NCI-H82 treated with DMSO at 0.1 percent for 48 hours (cell line): ENCODE data around the gene ING5.
"Not testable (repeated sequence)": the region's sequence is repeated elsewhere in the genome, so short reads cannot be mapped to it uniquely, and the experiment has no call there.

ENCODE experiments used
- DNase-seq: peaks from one replicate; lab custom pipeline; 2025; ENCODE audit not compliant: unreplicated experiment; lab: John Stamatoyannopoulos, UW

ING5 gene

DNA sequence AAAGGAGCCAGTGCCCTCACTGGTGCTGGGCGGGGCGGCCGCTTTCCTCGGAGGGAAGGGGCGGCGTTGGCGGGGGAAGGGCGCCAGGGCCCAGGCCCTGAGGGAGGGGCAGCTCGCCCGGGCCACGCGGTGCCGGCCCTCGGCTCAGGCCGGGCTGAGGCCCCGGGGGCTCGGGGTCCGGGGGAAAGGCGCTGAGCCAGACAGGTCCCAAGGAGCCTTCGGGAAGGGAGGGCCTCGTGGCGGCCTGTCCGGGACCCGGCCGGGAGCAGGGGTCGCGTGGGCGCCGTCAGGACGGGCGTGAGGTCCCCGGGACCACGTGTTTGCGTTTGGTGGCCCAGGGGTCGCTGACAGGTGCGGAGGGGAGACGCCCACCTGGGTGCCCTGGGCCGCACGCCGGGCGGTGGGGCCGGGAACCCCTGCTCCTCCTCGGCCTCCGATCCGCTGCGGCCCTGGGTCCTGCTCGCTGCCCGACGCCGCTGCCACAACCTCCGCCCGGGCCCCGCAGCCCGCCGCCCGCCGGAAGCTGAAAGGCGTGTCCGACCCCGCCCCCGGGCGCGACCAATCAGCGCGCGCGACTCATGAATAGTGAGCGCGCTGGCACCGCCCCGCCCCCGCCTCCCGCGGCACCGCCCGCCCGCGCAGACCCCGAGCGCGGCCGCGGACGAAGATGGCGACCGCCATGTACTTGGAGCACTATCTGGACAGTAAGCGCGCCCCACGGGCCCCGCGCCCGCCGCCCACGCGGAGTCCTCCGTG is at the start of gene ING5:
Gene ING5 (plus strand): TSS at position 641 of the 756 bp plus-strand sequence. CDS start 27 bp downstream, at position 668.
- DNase-seq = peak; percentile 82

DNA sequence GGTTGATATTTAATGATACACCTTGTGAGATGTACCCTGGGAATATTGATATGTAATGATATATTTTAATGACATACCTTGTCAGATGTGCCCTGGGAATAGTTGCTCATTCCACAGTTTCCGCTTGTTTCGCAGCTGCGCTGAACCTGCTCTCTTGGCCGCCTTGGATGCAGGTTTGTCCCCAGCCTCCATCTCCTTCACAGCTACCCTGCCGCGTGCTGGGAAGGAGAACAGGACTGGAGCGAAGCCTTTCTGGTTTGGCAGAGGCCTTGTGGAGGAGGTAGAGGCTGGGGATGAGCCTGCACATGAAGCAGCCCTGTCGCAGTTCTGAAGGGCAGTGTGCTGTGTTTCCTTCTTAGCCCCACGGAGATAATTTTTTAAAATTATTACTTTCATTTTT is 49.7 kb upstream of the ING5 start:
- DNase-seq = no peak

DNA sequence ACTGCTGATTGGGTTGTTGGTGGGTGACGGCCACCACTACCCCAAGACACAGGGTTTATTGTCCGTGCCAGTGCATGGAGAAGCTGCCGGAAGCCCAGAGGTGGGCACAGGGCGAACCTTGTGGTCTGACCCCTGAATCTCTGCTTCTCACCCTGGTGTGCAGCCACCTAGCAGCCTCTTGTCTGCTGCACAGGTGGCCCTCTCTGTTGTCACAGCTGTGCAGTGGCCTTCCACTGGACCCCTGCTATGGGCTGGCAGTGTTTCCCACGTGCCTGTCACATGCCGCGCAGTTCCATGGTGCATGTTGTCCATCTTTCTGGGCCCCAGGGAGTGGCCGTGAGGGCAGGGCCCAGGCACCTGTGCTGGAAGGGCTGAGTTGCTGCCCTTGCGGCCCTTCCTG is 49.1 kb upstream of the ING5 start:
- DNase-seq = no peak

DNA sequence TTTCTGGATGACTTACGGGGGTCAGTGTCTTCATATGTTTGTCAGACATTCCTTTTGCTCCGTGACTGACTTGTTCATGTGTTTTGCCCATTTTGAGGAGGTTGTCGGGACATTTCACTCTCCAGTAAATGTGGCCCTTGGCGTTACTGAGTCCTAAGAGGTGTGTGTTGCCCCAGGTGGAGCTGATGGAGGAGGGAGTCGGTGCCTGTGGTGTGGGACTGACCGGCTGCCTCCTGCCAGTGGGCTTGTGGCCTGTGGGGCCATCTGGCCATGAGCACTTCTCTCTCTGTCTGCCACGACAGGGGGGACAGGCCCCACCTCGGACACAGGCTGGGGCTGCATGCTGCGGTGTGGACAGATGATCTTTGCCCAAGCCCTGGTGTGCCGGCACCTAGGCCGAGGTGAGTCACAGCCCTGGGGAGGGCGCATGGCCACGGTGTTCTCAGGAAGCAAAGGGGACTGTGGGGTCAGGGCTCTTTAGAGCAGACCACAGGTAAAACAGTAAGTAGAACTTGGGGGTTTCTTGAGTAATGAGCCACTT is 48.6 kb upstream of the ING5 start:
- DNase-seq = no peak

DNA sequence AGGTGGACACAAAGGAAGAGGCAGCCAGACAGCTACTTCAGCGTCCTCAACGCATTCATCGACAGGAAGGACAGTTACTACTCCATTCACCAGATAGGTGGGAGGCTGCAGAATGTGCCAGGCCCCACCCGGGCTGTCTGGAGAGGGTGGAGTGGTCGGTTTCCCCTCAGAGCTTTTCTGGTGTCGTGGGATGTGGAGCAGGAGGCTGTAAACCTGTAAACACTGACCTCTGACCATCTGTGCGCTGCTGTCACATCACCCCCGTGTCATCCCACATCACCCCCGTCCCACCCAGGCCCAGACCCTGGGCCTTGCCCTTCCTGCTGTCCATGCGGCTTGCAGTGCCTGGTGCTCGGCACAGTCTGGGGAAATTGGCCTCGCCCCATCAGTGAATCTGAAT is 47.3 kb upstream of the ING5 start:
- DNase-seq = no peak

DNA sequence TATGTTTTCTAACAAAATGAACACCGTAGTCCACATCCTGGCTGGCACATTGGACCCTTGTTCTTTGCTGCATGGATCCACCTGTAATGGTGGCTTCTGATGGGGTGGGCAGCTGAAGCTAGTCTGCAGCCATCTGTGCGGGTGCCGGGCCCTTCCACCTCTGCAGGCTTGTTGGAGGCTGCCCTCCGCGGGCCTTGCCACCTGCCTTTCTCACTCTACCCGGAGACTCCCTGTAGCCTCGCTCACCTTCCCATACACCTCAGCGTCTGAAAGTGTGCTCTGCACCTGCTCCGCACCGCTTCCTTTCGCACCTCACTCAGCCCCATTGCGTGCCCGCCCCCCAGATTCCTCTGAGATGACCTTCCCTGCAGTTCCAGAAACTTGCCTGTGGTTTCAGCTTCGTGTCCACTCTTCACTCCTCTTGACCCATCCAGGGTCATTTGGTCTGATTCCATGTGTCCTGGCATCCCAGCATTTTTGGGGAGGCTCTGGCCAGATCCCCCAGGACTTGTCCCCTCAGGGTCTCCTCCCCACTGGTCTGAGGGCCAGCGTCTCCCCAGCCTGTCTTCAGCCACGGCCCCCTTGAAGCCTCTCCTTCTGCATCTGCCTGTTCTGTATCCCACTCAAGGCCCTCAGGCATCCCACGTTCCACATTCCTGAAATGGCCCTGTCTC is 46.2 kb upstream of the ING5 start:
- DNase-seq = no peak

DNA sequence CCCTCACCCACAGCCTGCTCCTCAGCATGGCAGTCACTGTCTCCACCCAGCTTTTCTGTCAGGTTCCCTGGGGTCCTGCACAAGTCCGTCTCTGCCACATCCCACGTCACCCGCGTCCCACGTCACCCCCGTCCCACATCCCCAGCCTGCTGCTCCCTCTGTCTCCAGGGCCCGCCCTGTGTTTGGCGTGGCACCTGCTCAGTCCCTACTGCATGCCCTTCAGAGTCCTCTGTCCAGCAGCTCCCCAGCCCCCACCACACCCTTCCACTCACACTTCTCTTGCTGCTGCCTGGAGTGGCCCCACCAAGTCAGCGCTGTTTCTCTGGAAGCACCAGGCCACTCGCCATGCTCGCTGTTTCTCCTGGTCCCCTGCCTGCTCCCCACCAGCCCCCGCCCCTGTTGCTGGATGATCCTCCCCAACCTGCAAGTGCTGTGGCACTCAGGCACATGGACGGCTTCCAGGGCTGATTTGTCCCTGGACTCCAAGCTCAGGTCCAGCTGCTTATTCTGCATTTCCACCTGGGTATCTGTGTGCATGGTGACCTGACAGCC is 45.6 kb upstream of the ING5 start:
- no peak for DNase-seq

DNA sequence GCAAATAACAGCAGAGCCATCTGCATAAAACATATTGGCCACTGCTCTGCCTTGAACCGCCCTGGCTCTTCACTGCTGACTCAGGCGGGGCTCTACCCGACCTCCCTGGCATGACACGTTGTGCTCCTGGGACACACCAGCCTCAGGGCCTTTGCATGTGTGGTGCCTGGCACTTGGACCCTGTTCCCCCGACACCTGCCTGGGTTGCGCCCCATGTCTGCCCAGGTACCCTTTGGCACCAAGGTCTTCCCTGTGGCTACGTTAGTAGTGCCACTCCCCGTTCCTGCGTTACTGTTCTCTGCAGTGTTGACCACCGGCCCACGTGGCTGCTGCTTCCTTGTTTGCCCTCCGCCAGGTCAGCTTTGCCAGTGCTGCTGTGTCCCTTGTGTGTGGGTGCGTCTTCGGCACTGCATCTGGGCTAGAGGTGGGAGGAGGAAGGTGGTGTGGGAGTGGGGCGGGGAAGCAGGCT is 44.0 kb upstream of the ING5 start:
- no peak for DNase-seq

DNA sequence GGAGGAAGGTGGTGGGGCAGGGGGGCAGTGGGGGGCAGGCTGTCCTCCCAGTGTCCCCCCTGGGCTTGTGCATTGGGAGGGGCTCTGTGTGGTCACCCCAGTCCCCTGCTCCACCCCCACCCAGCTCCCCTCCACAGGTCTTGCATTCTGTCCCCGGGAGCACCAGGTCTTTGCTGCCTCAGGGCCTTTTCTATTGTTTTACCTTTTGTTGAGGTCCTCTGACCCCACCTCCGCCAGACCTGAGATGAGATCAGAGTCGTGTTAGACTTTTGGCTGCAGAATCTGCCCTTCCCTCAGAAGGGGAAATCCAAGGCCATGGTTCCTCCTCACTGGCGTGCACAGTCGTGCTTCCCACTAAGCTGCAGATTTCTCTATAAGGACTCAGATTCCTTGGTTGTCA is 43.5 kb upstream of the ING5 start:
- no peak for DNase-seq

DNA sequence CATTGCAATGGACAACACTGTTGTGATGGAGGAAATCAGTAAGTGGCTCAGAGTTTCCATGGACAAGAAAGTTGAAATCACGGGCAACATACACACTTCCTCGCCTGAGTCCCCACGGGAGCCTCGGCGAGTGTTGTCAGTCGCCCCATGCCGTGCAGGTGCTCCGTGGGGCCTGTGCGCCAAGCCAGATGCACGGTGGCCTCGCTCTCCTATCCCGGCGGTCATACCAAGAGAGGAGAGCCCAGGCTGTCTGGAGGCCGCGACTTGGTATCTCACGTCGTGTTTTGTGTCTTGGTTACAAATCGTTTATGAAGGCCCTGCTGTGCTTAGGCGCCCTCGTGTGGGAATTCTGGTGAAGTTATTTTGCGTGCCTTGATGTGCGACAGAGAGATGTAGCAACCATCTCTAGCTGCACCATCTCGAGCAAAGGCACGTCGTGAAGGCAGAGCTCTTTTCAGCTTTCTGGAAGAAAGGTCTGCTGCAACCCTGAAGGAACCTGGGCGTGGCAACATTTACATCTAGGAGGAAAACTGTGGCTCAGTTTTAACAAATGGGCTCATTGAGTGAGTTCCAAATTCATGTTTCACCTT is 42.6 kb upstream of the ING5 start:
- peak; percentile 19 for DNase-seq

DNA sequence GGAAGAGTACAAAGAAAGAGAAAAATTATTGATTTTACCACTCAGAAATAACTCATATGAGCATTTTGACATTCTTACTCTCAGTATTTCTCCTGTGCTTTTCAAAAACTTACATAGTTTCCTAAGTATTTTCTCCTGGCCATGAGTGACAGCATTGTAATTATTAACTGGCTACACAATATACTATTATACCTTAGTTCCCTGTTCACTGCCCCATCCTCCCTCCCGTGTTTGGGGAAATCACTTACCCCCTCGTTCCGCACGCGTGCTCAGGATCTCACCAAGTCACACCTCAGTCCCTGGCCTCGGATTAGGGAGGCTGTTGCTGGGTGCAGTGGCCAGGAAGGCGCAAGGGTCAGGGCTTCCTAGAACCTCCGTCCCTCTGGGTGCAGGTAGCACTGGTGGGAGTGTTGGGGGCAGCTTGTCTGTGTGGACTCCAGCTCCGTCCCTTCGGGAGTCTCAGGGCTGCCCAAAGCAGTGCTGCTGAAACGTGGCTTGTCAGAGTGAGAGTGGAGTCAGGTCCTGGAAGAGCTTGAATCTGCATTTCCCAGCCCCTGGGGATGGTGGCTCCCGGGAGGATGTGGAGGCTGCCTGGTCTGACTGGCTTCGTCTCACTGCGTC is 41.1 kb upstream of the ING5 start:
- no peak for DNase-seq

DNA sequence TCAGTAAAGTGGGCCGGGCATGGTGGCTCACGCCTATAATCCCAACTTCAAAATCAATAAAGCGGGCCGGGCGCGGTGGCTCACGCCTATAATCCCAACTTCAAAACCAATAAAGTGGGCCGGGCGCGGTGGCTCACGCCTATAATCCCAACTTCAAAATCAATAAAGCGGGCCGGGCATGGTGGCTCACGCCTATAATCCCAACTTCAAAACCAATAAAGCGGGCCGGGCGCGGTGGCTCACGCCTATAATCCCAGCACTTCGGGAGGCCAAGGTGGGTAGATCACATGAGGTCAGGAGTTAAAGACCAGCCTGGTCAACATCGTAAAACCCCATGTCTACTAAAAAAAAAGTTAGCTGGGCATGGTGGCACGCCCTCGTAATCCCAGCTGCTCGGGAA is 39.1 kb upstream of the ING5 start:
- DNase-seq = not testable (repeated sequence)

DNA sequence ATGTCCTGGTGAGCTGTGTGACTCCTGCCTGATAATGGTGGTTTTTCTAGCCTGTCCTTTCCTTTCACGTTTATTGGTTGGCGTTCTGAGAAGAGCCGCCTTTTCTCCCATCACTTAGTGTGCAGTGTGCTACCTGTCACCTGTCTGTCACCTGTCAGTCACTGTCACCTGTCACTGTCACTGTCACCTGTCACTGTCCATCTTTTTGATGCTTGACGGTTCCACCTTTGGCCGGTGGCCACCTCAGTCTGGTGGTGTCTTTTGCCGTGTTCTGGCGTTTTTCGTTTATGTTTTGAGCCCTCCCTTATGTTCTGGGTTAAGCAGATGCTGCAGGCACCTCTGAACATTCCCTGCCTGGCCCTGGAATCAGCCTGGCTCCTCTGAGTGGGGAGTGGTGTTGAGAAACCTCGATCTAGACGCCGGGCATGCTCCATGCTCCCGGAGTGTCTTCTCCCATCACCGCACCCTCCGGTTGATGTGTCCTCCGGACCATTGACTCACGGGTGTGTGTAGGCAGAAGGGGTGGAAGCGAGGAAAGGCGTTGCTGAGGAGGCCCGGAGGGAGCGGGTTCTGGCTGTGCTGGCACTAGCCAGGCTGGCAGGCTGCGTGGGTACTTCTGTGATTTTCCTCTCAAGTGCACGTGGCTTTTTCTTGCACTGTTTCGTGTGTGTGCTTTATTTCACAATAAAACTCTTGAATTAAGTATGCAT is 36.0 kb upstream of the ING5 start:
- DNase-seq = no peak

DNA sequence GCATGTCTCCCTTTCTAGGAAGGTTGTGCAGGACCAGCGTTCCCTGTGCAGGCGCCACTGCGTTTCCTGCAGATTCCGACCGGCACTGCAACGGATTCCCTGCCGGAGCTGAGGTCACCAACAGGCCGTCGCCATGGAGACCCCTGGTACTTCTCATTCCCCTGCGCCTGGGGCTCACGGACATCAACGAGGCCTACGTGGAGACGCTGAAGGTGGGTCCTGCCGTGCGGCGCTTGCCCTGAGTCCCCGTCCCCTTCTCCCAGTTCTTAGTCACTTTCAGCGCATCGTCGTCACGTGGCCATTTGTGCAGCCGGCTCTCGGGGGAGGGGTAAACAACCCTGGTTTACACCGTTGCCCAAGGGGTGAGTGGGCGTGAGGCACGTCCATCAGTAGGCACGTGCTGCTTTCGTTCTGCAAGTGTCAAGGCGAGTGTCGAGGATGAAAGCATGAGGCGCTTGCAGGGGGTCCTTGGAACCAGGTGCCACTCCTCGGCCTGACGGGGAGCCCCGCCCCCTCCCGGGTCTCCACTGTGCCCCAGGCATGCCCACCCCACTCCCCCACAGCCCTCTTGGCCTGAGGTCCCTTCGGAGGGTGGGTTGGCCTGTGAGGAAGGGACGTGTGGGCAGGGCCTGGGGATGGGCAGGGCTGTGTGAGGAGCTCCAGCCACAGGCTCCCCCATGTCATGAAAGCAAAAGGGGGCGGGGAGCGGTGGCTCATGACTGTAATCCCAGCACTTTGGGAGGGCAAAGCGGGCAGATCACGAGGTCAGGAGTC is 35.0 kb upstream of the ING5 start:
- no peak for DNase-seq

DNA sequence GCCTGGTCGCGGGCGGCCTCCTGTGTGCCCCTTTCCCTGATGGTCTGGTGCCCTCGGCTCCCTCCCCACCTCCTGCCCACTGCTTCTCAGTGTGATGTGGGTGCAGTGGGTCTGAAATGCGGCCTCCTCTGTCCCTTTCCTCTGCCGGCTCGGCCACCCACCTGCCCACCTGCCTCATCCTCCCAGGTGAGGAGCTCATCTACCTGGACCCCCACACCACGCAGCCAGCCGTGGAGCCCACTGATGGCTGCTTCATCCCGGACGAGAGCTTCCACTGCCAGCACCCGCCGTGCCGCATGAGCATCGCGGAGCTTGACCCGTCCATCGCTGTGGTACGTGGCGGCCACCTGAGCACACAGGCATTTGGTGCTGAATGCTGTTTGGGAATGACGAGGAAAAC is 33.5 kb upstream of the ING5 start:
- no peak for DNase-seq

DNA sequence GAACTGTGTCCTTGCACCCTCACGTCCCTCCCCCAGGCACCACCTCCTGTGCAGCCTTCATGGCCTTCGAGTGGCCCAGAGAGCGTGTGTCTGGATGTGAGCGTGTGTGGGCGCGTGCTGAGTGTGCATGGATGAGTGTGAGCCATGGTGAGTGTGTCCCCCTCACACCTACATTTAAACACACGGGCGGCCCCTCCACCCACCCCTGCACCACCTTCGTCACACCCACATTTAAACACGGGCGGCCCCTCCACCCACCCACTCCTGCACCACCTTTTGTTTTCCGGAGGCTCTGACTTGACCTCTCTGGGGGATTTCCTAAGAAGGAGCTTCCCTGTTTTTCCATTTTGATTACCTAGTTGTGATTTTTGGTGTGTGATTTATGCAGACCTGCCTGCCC is 33.0 kb upstream of the ING5 start:
- no peak for DNase-seq

DNA sequence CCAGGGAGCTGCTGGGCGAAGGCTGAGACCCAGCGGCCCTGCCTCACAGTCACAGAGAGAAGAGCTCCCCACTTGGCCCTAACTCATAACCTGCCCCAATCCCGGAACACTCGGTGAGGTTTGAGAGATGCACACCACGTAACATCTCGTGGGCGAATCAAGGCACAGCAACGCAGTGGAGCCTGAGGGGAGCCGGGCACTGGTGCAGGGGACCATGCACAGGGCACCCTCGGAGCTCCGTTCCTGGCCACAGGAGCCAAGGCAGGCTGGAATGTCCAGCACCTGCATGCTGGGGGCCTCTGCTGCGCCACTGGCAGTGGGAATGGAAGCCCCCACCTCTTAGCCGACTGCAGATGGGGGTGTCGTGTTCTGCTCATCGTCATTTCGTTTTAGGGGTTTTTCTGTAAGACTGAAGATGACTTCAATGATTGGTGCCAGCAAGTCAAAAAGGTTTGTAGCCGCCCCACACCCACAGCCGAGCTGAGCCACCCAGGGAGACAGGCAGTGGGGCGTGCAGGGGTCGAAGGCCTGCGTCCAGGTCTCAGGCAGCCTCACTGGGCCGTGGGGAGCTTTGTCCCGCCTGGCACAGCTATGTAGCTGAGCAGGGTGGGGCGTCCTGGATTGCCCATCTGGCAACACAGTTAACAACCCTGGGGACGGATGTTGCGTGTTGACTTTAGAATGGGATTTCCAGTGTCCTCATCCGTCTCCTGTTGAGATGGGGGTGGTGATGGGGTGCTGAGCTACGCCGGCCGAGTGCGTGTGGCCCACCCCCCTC is 31.3 kb upstream of the ING5 start:
- no peak for DNase-seq

DNA sequence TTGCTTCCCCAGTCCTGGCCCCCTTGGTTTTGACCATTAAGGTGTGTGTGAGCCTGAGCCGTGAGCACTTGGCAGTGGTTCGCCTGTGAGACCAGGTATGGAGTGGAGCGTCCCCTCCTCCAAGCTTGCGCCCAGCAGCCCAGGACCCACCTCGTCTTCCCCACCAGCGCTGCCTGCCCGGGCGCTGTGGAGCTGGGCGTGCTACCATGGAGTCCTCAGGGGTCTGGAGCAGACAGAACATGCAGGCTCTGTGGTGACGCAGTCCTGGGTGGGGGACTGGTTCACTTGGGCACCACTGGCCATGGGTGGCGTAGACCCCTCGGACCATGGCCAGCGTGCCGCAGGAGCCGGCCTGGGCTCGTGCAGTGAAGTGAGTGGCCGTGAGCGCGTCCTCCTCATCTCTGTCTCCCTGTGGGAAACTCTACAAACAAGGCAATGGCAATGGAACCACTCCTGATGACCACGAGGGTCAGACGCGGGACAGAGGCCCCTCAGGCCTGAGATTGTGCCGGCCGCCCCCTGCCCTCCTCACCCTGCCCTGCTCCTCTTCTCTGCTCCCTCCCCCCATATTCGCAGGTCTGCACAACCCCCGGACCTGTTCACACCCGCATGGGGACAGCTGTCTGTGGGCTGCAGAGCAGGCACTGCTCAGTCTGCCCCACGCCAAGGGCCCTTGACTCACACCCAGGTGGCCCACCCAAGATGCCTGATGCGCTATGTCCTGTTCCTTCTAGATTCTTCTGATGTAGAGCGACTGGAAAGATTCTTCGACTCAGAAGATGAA is 30.2 kb upstream of the ING5 start:
- DNase-seq = no peak
